Activated CD4-positive, alpha-beta T cell treated with anti-CD3 and anti-CD28 coated beads for 48 hours (primary cell): ENCODE measurements around the gene RHOD.

Experiments
- DNase-seq: peaks from one replicate; pipeline ENCODE4 v3.0.0-alpha.2; 2020

Gene RHOD

GRCh38 chr11:67062526-67063373 lies 6.1 kb downstream of the RHOD start:
- no peak for DNase-seq

- no peak for DNase-seq
Measured at GRCh38 chr11:67066333-67066709, 9.7 kb downstream of the RHOD start.

GRCh38 chr11:67071420-67072284 lies 15.0 kb downstream of the RHOD start:
- DNase-seq: peak; percentile 87

GRCh38 chr11:67072295-67072694 lies 15.6 kb downstream of the RHOD start:
- DNase-seq: no peak

GRCh38 chr11:67073908-67074307 lies 17.3 kb downstream of the RHOD start:
- no peak for DNase-seq

- DNase-seq: no peak
Measured at GRCh38 chr11:67076202-67076601, 19.6 kb downstream of the RHOD start.

GRCh38 chr11:67079065-67079705 lies 22.5 kb downstream of the RHOD start:
- no peak for DNase-seq

- DNase-seq: no peak
Measured at GRCh38 chr11:67082071-67082791, 25.6 kb downstream of the RHOD start.

- no peak for DNase-seq
Measured at GRCh38 chr11:67083786-67084366, 27.2 kb downstream of the RHOD start.

GRCh38 chr11:67085617-67086016 lies 29.0 kb downstream of the RHOD start:
- DNase-seq: no peak

GRCh38 chr11:67090717-67091116 lies 34.1 kb downstream of the RHOD start:
- no peak for DNase-seq

- DNase-seq: no peak
Measured at GRCh38 chr11:67095214-67095507, 38.5 kb downstream of the RHOD start.

GRCh38 chr11:67098799-67099429 lies 42.3 kb downstream of the RHOD start:
- no peak for DNase-seq

- DNase-seq: no peak
Measured at GRCh38 chr11:67099831-67100324, 43.2 kb downstream of the RHOD start.

GRCh38 chr11:67102664-67103063 lies 46.0 kb downstream of the RHOD start:
- no peak for DNase-seq

GRCh38 chr11:67105964-67106363 lies 49.3 kb downstream of the RHOD start:
- no peak for DNase-seq

- DNase-seq: no peak
Measured at GRCh38 chr11:67111261-67111660, 54.6 kb downstream of the RHOD start.

- peak; percentile 5 for DNase-seq
Measured at GRCh38 chr11:67113231-67113721, 56.6 kb downstream of the RHOD start.

- no peak for DNase-seq
Measured at GRCh38 chr11:67114275-67114896, 57.7 kb downstream of the RHOD start.

GRCh38 chr11:67116758-67117105 lies 60.1 kb downstream of the RHOD start:
- DNase-seq: no peak

- no peak for DNase-seq
Measured at GRCh38 chr11:67117176-67117575, 60.5 kb downstream of the RHOD start.
